HepG2 (cell line): ENCODE data around the gene IQCH. TPM values are rescaled to one million over a fixed set of nuclear protein-coding genes. Genes with fewer than 3 reads are reported as not detected.

ENCODE experiments used
- BORCS8-MEF2B ChIP-seq: sonication (generic); formaldehyde crosslinking; IDR thresholded peaks from 2 replicates; pipeline ENCODE4 v1.8.0; 2022; ENCODE audit warnings: mild to moderate bottlenecking, missing genetic modification reagents
- CBX2 ChIP-seq, 2 experiments: fragments of 200-600 bp in 1 of 2; sonication (generic); formaldehyde crosslinking in 1 of 2; IDR thresholded peaks; 2 replicates each; pipeline versions ENCODE4 v1.7.0 to v1.8.1; 2018 to 2022; ENCODE audit warnings: low read depth in 2 of 2, low read length in 1 of 2, mild to moderate bottlenecking in 1 of 2, missing genetic modification reagents in 1 of 2
- HNRNPL ChIP-seq: fragments of 200-400 bp; formaldehyde crosslinking; IDR thresholded peaks from 2 replicates; pipeline ENCODE4 v1.6.1; 2017; ENCODE audit warnings: mild to moderate bottlenecking, low read depth, low read length
- KIAA2018 ChIP-seq: sonication (generic); formaldehyde crosslinking; IDR thresholded peaks from 2 replicates; pipeline ENCODE4 v1.5.0; 2020; ENCODE audit warnings: mild to moderate bottlenecking, missing genetic modification reagents, borderline replicate concordance
- MXD4 ChIP-seq: IDR thresholded peaks from 2 replicates; pipeline ENCODE4 v1.6.1; 2016; ENCODE audit warnings: mild to moderate bottlenecking, missing biosample characterization, missing genetic modification reagents
- NFE2L1 ChIP-seq: sonication (generic); formaldehyde crosslinking; IDR thresholded peaks from 2 replicates; pipeline ENCODE4 v1.4.0; 2020; ENCODE audit warnings: missing genetic modification reagents, mild to moderate bottlenecking, borderline replicate concordance
- TBX3 ChIP-seq: fragments of 450-650 bp; IDR thresholded peaks from 2 replicates; pipeline ENCODE4 v1.6.1; 2017; ENCODE audit warnings: antibody characterized with exemption, mild to moderate bottlenecking, inconsistent platforms, borderline replicate concordance
- TCF7 ChIP-seq: sonication (generic); IDR thresholded peaks from 2 replicates; pipeline ENCODE4 v1.6.1; 2016; ENCODE audit warnings: antibody characterized with exemption, low read depth
- ZBTB10 ChIP-seq: sonication (generic); formaldehyde crosslinking; IDR thresholded peaks from 2 replicates; pipeline ENCODE4 v1.4.0; 2020; ENCODE audit warnings: missing genetic modification reagents, borderline replicate concordance
- ZNF569 ChIP-seq: sonication (generic); formaldehyde crosslinking; IDR thresholded peaks from 2 replicates; pipeline ENCODE4 v1.5.0; 2020; ENCODE audit warnings: mild to moderate bottlenecking, missing genetic modification reagents, moderate library complexity, borderline replicate concordance
- polyA plus RNA-seq, 8 experiments: library from polyadenylated mRNA; depleted of rRNA in 3 of 8; stranded (reverse) in 7 of 8; unstranded in 1 of 8; fragments of >200 nt; fragmentation: Illumina TruSeq in 4 of 8; extraction: Trizol in 4 of 8; gene quantifications; 2 replicates each; pipeline versions ENCODE4 v1.2.1 to v1.2.3, GENCODE V29; 2011 to 2016; ENCODE audit warnings: low read depth in 4 of 8, missing spikeins in 1 of 8, mixed read lengths in 1 of 8; ENCODE audit not compliant: insufficient read depth in 1 of 8
- total RNA-seq, 5 experiments: library from RNA; depleted of rRNA; stranded (reverse); fragments of >200 nt; fragmentation: Illumina TruSeq; extraction: Trizol; gene quantifications; 2 replicates each; pipeline ENCODE4 v1.2.3, GENCODE V29; 2016; ENCODE audit warnings: low read depth in 1 of 5

IQCH gene
- total and polyA plus RNA-seq, 2 of the 13 experiments (the other 11 are each of a cell fraction or from before 2014, with no cell fraction given), result 0.16 to 0.55 TPM

GRCh38 chr15:67472957-67473356 is 218.4 kb downstream of the IQCH start (continued):
- TF ChIP-seq ZBTB10 (CRISPR knock-in tag), result no peak
- TF ChIP-seq ZNF569 (CRISPR knock-in tag), result no peak
- TF ChIP-seq MXD4 (CRISPR knock-in tag), result no peak
- TF ChIP-seq KIAA2018, result no peak
- TF ChIP-seq BORCS8-MEF2B, result no peak
- TF ChIP-seq HNRNPL, result no peak
- no peak for TF ChIP-seq NFE2L1 (CRISPR knock-in tag)
- no peak for TF ChIP-seq CBX2 (IDR thresholded peaks at IDR 0.05; ENCODE audit: low read depth, low read length)
- TF ChIP-seq CBX2 (CRISPR knock-in tag; IDR thresholded peaks at IDR 0.05; ENCODE audit: low read depth), result no peak
- no peak for TF ChIP-seq TCF7
- TF ChIP-seq TBX3, result no peak
- TF ChIP-seq, all 625 proteins: peak for 0
